Body of pancreas (tissue), 4 donors: ENCODE data around the gene KRTCAP3. TPM values are rescaled to one million over a fixed set of nuclear protein-coding genes. Genes with fewer than 3 reads are reported as not detected.

Experiments
- ATAC-seq: fragments of 150-250 bp; one replicate; pipeline ENCODE4 v1.9.1; 2016
- DNase-seq, 4 donors: peaks; one replicate each; pipeline ENCODE4 v3.0.0-alpha.2; 2019
- H3K27ac ChIP-seq, 4 donors: fragments of 200-600 bp; sonication (generic); 1 replicate in 3 of 4; 2 replicates in 1 of 4; pipeline versions ENCODE4 v1.5.1 to v1.6.1; 2016 to 2019; ENCODE audit warnings: mild to moderate bottlenecking in 1 of 4, mixed read lengths in 1 of 4, moderate library complexity in 1 of 4
- H3K27me3 ChIP-seq, 2 donors: fragments of 200-600 bp; sonication (generic); one replicate each; pipeline ENCODE4 v1.6.0; 2016; ENCODE audit warnings: mild to moderate bottlenecking in 1 of 2
- H3K36me3 ChIP-seq, 2 donors: fragments of 200-600 bp; sonication (generic); replicated peaks in 1 of 2; 2 replicates each; pipeline ENCODE4 v1.5.1; 2016; ENCODE audit warnings: low read depth in 2 of 2; ENCODE audit not compliant: insufficient read depth in 1 of 2
- H3K4me1 ChIP-seq: fragments of 200-600 bp; sonication (generic); one replicate; pipeline ENCODE4 v1.6.0; 2016
- H3K4me3 ChIP-seq, 2 donors: fragments of 200-600 bp; sonication (generic); 1 replicate in 1 of 2; 2 replicates in 1 of 2; pipeline ENCODE4 v1.5.1; 2016 to 2019
- H3K9me3 ChIP-seq, 3 donors: fragments of 200-600 bp; sonication (generic); 1 replicate in 2 of 3; 2 replicates in 1 of 3; pipeline ENCODE4 v1.5.1; 2016
- CTCF ChIP-seq, 7 experiments: fragments of 450-650 bp in 4 of 7; fragments of 200-600 bp in 3 of 7; sonication (generic) in 3 of 7; IDR thresholded peaks; one replicate each; pipeline ENCODE4 v1.5.1; 2016 to 2019; ENCODE audit warnings: antibody characterized with exemption in 7 of 7
- POLR2A ChIP-seq, 3 donors: fragments of 450-650 bp; IDR thresholded peaks; one replicate each; pipeline ENCODE4 v1.6.1; 2016; ENCODE audit warnings: antibody characterized with exemption in 3 of 3, mild to moderate bottlenecking in 2 of 3
- WGBS, 2 donors: methylation state at CpG; one replicate each; pipeline ENCODE4 v1.1.5; 2017; 5-methylcytosine and 5-hydroxymethylcytosine counted together
- intact Hi-C: fragments of 100-400 bp; cut with DNase I; formaldehyde crosslinking; loops from one replicate; pipeline ENCODE4 v1.15.1; 2023
- total RNA-seq, 2 donors: library from RNA; depleted of rRNA; stranded (reverse); fragments of >200 nt; gene quantifications; one replicate each; pipeline ENCODE4 v1.1.0, GENCODE V29; 2016

The KRTCAP3 gene
- total RNA-seq, 2 donors from 2014 or later: 11.9 to 25.2 TPM

- TF ChIP-seq POLR2A (IDR thresholded peaks at IDR 0.05) (no peak), CTCF (IDR thresholded peaks at IDR 0.05) (no peak)
- Histone ChIP-seq H3K4me1 (peaks cover 21% of the 10 kb centered on the region), H3K27me3 (no peaks in the 10 kb centered on the region), H3K4me3 (no peak overlapping the region), H3K36me3 (peaks cover 21 to 46% of the 10 kb centered on the region in 2 donors), H3K27ac (no peak overlapping the region), H3K9me3 (no peaks in the 10 kb centered on the region)
- 90 to 94% methylated on average over 6 of the region's 6 CpGs for WGBS, 2 donors
- ATAC-seq (no peak), DNase-seq (no peak)
- intact Hi-C loops: no loop called here
Observed at GRCh38 chr2:27435628-27436027, 6.6 kb upstream of the KRTCAP3 start.

GRCh38 chr2:27441226-27441926 lies 805 bp upstream of the KRTCAP3 start:
- no peak for DNase-seq
- Histone ChIP-seq H3K27me3 (no peaks in the 10 kb centered on the region), H3K36me3 (peaks cover 7 to 39% of the 10 kb centered on the region in 2 donors), H3K4me1 (peaks cover 31% of the 10 kb centered on the region), H3K4me3 (no peak overlapping the region), H3K9me3 (no peaks in the 10 kb centered on the region), H3K27ac (peak overlapping the region in 2 of 4 donors; percentile 85)
- no peak for ATAC-seq
- 80 to 83% methylated on average over 10 of the region's 10 CpGs for WGBS, 2 donors
- TF ChIP-seq POLR2A (IDR thresholded peaks at IDR 0.05) (no peak), CTCF (IDR thresholded peaks at IDR 0.05) (no peak)
- intact Hi-C loops: no loop called here

GRCh38 chr2:27442920-27443282 lies 720 bp downstream of the KRTCAP3 start:
- Histone ChIP-seq H3K4me3 (peak overlapping the region; percentile 28 to 44), H3K27ac (peak overlapping the region; percentile 61 to 85 (median 80)), H3K9me3 (no peaks in the 10 kb centered on the region), H3K27me3 (no peaks in the 10 kb centered on the region), H3K36me3 (peaks cover 7 to 29% of the 10 kb centered on the region in 2 donors), H3K4me1 (peaks cover 32% of the 10 kb centered on the region)
- TF ChIP-seq POLR2A (IDR thresholded peaks at IDR 0.05) (no peak), CTCF (IDR thresholded peaks at IDR 0.05) (no peak)
- ATAC-seq: no peak
- peak; percentile 22 to 50 (median 40) for DNase-seq
- intact Hi-C loops: no loop called here
- 38 to 63% methylated on average over 5 to 6 of the region's 6 CpGs for WGBS, 2 donors

- ATAC-seq (no peak), DNase-seq (no peak)
- Histone ChIP-seq H3K9me3 (no peaks in the 10 kb centered on the region), H3K36me3 (peaks cover 7 to 16% of the 10 kb centered on the region in 2 donors), H3K27me3 (no peaks in the 10 kb centered on the region), H3K4me1 (peaks cover 32% of the 10 kb centered on the region), H3K27ac (peak overlapping the region; percentile 72 to 88 (median 84)), H3K4me3 (no peak overlapping the region)
- TF ChIP-seq POLR2A (IDR thresholded peaks at IDR 0.05) (no peak), CTCF (IDR thresholded peaks at IDR 0.05) (no peak)
- intact Hi-C loops: no loop called here
- 87 to 97% methylated on average over 8 of the region's 8 CpGs for WGBS, 2 donors
Observed at GRCh38 chr2:27445155-27445554, 3.0 kb downstream of the KRTCAP3 start.

- Histone ChIP-seq H3K4me1 (peaks cover 32% of the 10 kb centered on the region), H3K27me3 (no peaks in the 10 kb centered on the region), H3K36me3 (peaks cover 7 to 12% of the 10 kb centered on the region in 2 donors), H3K4me3 (no peak overlapping the region), H3K9me3 (no peaks in the 10 kb centered on the region), H3K27ac (peak overlapping the region; percentile 72 to 88 (median 84))
- intact Hi-C loops: no loop called here
- ATAC-seq: no peak
- TF ChIP-seq POLR2A (IDR thresholded peaks at IDR 0.05) (no peak), CTCF (IDR thresholded peaks at IDR 0.05) (no peak)
- DNase-seq: no peak
- WGBS, 2 donors: 83% methylated on average over 4 to 8 of the region's 8 CpGs
Observed at GRCh38 chr2:27445615-27446014, 3.4 kb downstream of the KRTCAP3 start.
